ENCODE results near the gene SP100.
"Not testable (repeated sequence)": the region's sequence is repeated elsewhere in the genome, so short reads cannot be mapped to it uniquely, and the experiment has no call there.

SP100 gene

DNA sequence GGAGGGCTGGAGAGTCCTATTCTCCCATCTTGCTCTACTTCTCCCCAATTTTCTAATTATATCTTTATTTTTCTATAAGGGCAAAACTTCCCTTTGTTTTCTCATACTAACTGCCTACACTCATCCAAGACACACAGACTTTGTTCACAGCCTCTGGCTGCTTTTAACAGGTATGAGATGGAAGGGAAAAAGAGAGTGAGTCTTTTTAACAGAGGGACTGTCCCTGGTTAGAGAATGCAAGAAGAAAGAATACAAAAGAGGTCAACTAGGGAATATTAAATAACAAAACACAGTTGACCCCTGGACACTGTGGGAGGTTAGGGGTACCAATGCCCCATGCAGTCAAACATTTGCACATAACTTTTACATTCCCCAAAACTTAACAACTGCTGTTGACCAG, 41.8 kb downstream of the SP100 start:
- no peak for DNase-seq

DNA sequence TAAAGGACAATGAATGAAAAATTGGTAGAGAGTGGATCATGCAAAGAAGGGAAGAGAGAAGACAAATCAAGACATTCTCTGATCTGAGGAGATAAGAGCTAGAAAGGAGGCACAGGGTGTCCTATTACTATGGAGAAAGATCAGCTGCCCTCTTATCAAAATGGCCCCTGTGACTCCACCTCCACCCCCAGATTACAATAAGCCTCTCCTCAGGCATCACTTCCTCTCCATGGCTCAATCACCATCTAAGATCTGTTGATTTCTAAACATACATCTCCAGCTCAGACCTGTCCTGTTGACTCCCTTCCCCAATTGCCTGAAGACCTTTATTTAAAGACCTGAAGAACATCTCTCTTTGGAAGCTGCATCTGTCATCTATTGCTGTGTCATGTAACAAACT, 43.2 kb downstream of the SP100 start:
- DNase-seq = no peak

GRCh38 chr2:230471074-230471473, 55.1 kb downstream of the SP100 start:
- no peak for DNase-seq

DNA sequence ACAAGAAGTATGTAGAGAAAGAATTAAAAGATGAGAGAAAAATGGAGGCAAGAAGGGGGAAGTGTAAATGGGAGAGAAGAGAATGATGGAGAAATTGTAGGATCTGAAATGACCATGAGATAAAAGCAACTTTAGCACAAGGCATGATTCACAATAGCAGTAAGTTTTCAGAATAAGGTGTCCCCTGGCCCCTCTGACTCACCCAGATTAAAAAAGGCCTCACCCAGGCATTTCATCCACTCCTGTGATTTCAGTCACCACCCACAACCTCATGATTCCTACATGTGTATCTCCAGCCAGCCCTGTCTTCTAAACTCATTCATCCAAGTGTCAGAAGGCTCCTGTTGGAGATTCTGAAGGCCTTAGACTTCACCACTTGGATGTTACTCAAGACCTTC, 56.6 kb downstream of the SP100 start:
- no peak for DNase-seq

DNA sequence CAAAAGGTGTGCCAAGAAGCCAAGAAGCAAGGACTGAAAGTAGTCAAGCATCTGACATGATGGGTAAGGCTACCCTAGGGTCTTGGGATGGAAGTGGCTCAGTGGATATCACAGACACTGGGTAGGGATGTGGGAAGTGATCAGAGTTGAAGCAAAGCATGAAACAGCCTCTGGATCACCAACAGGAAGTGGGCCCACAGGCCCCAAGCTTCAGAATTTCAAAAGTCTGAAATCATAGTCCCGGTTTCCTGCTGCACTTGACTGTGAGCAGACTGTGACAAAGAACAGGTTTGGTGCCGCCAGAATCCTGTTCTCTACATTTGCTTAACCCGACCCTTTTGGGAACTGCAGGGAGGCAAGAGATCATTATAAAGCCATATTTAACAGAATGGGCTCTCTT, 57.4 kb downstream of the SP100 start:
- no peak for DNase-seq

- DNase-seq = no peak
Measured at GRCh38 chr2:230475143-230475542, 59.1 kb downstream of the SP100 start.

DNA sequence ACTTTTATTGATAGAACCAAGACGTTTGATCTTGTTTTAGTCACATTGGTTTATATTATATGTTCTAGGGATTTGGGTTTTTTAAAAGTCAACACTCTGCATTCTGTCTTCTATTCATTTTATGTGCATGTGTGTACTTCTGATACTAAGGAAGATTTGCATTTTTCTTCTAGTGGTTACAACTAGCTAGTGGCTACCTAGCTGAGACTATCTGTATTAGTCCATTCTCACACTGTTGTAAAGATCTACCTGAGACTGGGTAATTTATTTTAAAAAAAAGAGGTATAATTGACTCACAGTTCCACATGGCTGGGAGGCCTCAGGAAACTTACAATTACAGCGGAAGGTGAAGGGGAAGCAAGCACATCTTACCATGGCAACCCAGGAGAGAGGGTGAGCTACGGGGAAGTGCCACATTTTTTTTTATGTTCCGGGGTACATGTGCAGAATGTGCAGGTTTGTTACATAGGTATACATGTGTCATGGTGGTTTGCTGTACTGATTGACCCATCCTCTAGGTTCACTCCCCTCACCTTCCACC, 69.9 kb downstream of the SP100 start:
- DNase-seq = no peak

GRCh38 chr2:230491219-230491618, 75.2 kb downstream of the SP100 start:
- not testable (repeated sequence) for DNase-seq

DNA sequence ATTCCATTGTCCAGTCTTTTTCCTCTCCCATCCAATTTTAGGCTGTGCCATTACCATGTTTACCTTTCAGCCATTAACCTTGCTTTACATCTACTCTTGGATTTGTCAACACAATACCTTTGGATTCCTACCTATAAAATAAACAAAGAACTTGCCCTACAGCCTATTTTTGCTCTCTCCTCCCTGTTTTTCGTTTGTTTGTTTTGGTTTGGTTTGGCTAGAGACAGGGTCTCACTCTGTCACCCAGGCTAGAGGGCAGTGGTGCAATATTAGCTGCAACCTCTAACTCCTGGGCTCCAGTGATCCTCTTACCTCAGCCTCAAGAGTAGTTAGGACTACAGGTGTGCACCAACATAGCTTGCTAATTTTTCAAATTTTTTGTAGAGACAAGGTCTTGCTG, 76.1 kb downstream of the SP100 start:
- no peak for DNase-seq

DNA sequence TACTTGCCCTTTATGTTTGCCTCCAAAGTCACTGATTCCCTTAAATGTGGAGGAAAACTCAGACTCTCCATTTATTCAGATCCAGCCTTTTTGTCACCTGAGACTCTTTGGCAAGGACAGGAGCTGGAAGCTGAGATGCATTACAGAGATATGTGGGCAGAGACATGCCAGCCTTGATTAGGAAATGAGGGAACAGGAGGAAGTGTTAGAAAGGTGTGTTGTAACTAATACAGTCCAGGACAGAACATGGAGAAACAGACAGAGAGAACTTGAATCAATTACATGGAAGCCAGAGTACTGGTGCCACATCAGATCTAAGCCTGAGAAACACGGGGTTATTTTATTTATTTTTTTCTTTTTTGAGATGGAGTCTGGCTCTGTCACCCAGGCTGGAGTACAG, 79.0 kb downstream of the SP100 start:
- DNase-seq = no peak

- DNase-seq = no peak
Measured at GRCh38 chr2:230496891-230497290, 80.9 kb downstream of the SP100 start.

DNA sequence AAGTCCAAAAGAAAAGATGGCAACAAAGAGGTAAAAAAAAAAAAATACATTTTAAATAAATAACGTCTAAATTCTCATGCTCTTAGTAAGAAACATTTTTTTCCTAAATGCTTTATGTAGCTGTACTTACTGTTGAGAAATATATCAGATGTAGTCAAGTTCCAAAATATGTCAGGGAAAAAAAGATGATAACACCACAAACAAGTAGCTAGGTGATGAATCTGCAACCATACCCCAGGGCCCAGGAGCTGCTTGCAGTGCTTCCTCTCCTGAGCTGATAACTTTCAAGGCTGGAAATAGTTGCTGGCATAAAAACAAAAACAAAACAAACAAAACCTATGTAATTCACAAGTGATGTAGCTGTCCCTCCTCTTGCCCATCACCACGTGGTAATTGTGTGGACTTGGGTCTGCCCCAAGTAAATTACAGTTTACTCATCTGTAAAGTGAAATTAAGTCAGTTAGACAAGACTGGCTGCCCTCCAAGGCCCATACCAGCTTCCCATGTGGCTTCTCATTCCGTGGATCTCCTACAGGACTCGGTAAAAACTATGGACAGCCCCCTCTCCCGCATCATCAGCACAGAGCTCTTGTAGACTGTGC, 82.6 kb downstream of the SP100 start:
- DNase-seq = no peak

GRCh38 chr2:230502593-230502992, 86.6 kb downstream of the SP100 start:
- DNase-seq = no peak

DNA sequence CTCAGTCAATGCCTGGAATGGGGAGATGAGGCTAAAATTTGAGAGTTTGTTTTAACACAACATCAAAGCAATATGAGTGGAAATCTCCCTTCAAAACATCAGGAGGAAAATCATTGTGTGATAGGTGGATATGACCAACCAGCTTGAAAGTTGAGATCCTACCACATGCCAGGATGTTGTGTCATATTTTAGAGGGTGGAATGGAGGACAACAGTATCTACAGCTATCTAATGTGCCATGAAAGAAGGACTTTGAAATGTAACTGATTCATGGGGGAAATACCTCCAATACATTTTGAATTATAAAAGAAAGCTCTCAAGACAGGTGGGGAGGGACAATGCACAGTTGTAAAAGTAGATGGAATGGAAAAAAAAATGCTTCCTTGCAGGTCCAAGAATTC, 87.8 kb downstream of the SP100 start:
- no peak for DNase-seq

DNA sequence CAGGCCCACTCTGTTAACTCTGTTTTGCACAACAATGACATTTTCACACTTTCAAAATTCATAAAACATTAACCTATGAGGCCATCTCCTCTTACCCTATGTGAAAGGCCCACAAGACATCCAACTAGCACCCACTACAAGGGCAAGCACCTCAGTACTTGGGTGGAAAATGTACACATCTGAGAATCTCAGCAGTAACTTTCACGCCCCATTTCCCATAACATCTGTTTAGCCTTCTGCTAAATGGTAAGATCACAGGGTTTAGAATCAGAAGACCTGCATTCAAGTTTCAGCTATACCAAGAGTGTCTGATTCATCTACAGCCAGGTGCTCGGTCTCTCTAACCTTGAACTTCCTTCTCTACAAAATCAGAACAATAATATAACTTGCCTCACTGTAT, 89.2 kb downstream of the SP100 start:
- DNase-seq = no peak

DNA sequence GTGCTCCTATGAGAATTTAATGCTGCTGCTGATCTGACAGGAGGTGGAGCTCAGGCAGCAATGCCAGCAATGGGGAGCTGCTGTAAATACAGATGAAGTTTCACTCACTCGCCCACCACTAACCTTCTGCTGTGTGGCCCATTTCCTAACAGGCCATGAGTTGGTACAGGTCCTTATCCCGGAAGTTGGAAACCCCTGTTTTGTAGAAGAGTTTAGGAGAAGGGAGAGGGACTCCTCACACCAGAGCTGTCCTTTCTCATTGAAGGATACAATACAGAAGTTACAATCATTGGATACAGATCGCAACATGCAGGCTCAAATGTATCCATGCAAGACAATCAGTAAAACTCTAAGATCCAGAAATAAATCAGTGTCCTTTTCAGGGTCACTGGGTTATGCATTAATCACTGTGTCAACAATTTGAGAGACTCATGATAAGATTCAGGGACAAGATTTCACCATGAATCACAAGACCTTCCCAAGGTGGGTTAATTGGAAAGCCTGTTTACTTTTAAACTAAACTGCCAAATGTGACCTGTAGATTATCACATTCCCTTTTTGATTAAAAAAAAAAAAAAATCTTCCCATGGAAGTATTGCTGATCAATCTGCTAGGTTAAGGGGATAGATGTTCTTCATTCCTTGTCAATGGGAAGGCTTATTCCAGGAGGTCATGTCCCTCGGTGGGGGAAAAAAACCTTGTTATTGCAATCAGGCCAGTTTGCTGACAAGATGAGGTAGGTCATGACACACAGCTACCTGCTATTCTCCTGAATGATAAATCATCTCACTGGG, 97.2 kb downstream of the SP100 start:
- DNase-seq = no peak

DNA sequence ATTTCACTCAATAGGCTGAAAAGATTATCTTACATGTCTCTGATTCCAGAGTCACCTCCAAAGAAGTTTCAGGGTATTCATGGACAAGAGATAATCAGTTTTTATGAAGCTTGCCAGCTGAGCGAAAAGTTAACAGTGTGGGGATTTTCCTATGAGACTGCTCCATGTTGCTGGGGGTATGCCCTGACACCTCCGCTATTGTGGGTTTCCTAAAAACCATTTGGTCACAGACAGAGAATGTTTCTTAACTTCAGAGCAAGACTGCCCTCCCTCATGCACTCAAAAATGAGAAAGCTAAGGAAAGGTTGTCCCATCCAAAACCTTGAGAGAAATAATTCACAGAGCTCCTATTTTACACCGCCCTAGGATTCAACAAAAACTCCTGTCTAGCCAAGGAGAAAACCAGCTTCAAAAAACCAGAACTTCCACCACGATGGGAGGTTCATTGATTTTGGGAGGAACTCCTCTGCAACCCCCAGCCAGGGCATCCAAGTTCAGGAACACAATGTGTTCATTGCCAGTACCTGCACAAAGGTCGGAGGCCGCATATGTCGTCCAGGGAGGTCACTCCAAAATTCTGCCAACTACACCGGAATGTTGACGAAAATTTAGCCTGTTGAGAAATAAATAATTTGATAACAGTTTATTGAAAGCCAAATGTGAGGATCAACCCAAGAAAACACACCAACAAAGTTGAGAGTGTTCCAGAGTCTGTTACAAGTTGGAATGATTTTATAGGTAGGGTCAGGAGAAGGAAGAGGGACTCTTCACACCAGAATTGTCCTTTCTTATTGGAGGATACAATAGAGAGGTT, 104.3 kb downstream of the SP100 start:
- DNase-seq = no peak

DNA sequence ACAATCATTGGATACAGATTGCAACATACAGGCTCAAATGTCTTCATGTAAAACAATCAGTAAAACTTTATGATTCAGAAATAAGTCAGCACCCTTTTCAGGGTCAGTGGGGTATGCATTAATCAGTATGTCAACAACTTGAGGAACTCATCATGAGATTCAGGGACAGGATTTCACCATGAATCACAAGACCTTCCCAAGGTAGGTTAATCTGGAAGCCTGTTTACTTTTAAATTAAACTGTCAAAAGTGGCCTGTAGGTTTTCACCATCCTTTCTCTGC, 104.8 kb downstream of the SP100 start:
- no peak for DNase-seq

- DNase-seq = no peak
Measured at GRCh38 chr2:230521386-230521785, 105.4 kb downstream of the SP100 start.

GRCh38 chr2:230525682-230526081, 109.7 kb downstream of the SP100 start:
- DNase-seq = no peak

- no peak for DNase-seq
Measured at GRCh38 chr2:230537531-230537976, 121.6 kb downstream of the SP100 start.

- DNase-seq = no peak
Measured at GRCh38 chr2:230540332-230540731, 124.3 kb downstream of the SP100 start.
